CD4-positive, alpha-beta T cell treated with Interferon gamma for 1 hour (primary cell): ENCODE measurements around the gene GALNT11.

Experiments
- DNase-seq: peaks from one replicate; pipeline ENCODE4 v3.0.0-alpha.2; 2020

The GALNT11 gene

GRCh38 chr7:152122540-152122939 is 97.1 kb downstream of the GALNT11 start:
- no peak for DNase-seq

DNA sequence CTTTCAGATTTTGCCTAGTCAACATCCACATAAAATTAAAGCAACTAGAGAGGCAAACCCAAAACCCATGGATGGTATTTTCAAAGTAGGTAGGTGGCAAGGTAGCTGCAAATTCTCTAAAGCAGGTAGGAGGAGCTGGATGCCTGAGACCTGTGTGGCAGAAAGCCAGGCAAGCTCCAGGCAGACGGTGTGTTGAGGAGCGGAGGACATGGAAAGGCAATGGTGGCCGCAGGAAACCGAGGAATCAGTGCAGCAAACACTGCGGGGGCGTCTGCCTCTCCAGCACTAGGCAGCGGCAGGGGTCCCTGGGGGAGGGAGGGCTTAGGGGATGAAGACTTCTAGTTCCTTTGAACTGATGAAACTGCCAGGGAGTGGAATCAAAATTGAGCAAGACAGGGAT is 101.3 kb downstream of the GALNT11 start:
- DNase-seq = no peak

- DNase-seq = no peak
These were observed 101.8 kb downstream of the GALNT11 start for GRCh38 chr7:152127229-152127628.

DNA sequence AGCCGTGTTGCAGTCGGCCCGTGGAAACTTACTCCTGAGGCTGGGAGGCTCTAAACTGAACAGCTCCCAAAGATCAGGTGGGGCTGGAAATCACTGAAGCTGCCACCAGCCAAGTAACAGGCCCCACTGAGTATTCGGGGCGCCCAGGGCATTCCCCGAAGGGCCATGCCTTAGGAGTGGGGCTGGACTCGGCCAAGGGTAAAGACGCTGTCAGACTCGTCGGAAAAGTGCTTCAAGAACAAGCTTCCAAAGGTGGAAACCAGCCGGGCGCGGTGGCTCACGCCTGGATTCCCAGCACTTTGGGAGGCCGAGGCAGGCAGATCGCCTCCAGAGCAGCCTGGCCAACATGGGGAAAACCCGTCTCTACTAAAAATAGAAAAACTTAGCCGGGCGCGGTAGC is 102.8 kb downstream of the GALNT11 start:
- no peak for DNase-seq

DNA sequence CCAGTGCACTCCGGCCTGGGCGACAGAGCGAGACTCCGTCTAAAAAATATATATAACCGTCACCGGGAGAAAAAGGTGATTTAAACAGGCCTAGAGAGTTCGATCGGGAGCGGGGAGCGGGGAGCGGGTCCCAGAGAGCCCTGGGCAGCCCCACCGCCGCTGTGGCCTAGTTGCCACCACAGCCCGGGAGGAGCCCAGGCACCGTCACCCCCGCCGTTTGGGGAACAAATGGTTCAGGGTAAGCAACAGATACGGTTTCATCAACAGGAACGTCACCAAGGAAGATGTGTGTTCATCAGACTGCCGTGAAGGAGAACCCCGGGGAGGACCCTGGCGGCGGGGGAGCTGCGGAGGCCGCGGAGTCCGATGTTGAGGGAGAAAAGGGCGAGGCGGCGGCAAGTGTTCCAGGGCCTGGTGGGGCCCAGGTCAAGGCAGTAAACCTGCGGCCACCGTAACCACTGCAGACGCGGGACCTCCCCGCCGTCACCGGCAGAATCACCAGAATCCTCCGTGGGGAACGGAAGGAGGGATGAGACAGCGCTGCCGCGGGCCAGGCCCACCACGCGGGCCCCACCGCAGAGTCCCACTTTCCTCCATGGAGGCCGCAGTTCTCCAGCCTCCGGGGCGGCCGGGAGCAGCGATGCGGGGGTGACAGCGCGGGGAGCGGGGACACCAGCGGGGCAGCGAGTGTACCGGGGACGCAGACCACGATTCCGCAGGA is 103.4 kb downstream of the GALNT11 start:
- DNase-seq = no peak

DNA sequence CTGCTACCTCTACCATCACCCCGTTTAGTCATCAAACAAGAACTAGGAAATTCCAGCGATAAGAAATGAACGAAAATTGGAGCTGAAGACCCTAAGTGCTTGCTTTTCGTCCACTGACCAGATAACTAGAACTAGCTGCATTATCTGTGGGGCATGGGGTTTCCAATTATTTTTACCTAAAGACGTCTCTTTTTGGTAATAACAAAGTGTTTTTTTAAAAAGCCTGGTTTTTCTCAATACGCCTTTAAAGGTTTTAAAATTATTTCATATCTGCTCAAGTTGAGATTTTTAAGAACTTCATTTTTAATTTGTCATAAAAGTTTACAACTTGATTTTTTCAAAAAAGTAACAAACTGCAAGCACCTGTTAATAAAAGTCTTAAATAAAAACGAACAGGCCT is 104.2 kb downstream of the GALNT11 start:
- DNase-seq = no peak

DNA sequence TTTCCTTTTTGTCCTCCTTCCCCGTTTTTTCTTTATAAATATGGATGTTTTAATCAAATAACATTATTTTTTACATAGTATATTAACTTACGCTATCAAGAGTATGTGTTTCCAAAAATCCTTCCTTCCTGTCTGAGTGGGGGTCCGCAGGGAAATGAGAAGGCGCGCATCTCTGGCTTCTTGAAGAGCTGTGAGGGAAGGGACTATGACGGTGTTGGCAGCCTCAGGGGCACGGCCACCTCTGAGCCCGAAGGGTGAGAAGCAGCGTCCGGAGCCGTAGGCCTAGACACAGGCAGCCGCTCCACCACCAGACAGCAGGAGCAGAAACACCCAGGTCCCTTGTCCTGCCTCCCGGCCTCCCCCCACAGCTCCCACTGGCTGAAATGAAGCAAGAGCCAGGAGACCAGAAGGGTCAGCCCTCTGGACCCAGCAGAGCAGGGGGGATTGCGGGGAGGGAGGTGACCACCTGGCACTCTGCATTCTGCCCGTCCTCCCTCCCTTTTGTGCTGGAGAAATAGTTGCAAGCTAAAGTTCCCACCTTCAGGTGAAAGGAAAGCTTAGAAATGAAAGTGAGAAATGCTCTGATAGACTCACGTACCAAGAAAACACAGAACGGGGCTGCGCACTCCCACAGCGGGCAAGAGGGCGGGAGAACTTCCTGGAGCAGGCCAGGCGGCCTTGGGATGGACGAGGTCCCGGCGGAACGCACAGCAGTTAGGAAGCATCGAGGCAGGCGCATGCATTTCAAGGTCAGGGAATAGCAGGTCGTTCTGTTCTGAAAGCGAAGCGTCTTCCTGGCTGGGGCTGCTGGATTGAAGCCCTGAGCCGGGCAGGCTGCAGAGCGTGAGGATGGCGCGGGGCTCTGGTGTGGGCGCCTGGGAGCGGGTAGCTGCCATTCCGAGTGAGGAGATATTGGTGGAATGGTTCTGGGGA is 105.5 kb downstream of the GALNT11 start:
- DNase-seq = no peak

DNA sequence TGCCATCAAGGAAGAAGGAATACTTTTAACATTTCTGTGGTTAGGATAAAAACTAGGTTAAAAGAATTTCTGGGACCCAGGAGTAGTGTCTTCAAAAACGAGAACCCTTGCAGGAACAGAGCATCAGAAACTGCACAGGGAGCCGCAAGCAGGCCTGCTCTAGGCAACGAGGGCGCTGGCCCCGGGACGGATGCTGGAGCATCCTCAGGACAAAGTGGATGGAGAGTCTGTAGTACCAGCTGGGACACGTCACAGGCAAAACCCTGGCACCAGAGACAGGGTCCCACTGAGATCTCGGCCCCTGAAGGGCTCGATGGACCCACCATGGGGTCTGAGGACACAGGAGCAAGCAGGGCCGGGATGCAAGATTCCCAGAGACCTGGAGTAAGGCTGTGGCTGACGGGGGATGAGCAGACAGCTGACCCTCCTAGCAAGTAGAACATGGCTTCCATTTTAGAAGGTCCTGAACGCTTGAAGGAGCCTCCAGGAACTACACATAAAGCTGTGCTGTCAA is 106.6 kb downstream of the GALNT11 start:
- no peak for DNase-seq

- DNase-seq = no peak
These were observed 107.3 kb downstream of the GALNT11 start for GRCh38 chr7:152132812-152133211.

- no peak for DNase-seq
These were observed 108.3 kb downstream of the GALNT11 start for GRCh38 chr7:152133804-152134203.

DNA sequence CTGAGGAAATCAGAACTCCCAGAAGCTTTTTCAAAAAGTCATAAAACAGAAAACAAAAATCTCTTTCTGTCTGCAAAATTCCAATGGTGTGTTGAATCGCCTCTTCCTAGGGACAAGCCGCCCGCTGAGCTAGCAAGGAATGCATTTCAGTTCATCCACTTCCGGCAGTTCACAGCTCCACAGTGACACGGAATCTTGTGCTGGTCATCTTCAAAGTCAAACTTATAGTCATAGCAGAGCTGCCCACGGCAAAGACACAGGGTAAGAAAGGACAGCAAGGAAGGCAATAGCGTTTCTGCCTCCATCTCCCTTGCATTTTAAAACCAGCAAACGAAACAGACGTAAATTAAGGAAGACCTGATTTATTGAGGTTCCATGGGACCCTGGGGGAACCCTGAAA is 111.2 kb downstream of the GALNT11 start:
- no peak for DNase-seq

DNA sequence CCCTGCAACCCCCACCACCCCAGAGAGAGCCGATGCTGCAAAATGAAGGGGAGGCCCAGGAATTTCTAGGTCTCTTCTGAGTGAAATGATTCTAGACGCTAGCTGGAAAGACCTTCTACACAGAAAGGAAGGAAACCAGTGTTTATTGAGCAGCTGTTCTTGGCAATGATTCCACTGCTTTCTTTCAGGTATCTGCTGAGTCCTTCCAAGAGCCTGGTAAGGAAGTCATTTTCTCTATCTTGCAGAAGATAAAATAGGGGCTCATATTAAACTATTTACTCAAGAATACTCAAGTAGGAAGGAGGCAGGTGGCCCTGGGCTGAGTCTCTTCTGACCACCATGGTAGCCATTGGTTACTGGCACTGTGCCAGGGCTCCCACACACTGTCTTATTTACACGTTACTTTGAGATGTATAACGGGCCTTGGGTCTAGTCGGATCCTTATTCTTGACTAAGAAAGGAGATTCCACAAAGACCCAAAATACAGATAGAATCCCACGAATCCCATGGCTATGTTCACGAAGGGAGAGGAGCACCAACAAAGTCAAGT is 112.1 kb downstream of the GALNT11 start:
- no peak for DNase-seq

GRCh38 chr7:152140067-152140466 is 114.6 kb downstream of the GALNT11 start:
- no peak for DNase-seq

GRCh38 chr7:152140560-152140959 is 115.1 kb downstream of the GALNT11 start:
- DNase-seq = no peak

DNA sequence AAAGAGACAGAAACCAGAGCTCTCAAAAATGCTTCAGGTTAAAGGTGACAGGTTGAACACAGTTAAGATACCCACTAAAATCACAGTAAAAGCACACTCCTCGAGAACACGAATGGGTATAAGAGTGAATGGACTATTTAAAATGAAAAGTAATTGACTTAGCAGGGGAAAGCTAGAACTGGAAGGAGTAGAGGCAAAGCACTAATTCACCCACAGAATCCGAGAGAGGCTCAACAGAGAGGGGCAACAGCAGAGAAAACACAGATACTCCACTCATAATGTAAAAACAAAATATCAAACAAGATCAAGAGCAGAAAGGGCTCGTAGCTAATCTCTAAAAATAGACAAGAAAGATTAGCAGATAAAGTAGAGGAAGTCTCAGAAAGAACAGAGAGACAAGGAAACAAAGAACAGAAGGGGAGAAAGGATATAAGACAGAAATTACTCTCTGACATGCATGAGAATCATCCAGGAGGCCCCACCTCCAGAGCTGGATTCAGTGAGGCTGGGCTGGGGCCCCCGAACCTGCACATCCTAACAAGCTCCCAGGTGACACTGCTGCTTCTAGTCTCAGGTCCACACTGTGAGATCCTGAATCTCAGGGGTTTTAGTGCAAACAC is 117.6 kb downstream of the GALNT11 start:
- DNase-seq = no peak

DNA sequence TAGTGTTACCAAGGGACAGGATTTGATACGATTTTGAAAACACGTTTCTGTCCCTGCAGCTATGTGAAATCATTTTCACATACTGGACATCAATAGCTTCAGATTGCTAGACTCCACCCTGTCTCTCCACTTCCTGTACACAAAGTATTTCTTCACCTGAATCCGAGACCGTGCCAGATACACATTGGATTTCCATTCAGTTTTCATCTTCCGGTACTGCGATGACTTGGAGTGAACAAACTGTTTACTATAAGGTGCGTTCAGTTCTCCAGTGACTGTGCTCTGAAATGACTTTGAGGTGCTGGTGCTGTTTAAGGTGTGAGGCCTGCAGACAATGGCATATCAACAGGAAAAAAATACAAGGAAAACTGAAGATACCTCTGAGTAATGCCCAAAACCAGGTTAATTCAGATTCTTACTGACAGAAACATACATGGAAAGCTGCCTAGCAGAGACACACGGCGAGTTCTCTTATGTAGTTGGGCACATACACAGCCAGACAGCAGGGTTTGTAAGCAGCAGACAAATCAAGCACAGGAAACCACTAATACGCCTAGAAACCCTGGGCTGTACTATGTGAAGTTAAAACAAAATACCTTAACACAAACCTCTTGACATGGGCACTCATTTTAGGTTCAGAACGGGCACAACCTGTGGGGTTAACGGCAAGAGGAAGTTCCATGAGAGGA is 119.2 kb downstream of the GALNT11 start:
- peak; percentile 22 for DNase-seq

DNA sequence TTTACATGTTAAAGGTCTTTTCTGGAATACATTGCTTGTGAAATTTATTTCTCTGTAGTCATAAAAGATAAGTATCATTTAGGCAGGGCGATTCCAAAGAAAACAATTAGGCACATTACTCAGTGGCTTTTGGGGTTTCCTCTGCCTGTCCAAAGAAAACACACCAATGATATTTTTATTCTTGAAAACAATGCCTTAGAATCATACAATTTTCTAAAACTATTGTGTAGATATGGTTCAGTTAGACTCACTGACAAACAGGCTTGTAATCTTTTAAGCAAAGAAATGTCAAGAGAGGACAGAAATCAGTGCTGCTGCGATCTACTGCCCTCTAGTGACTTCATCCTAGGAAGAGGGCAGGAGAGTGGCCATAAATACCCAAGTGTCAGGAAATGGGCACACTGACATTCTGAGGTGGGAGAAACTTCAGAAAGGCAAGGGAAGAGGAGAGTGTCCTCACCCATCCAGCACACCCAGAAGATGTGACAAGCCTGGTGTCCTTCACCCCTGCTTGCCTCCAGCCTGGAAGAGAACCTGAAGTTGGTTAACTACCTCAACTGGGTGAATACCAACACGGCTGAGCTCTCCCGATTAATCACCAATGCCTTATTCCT is 120.5 kb downstream of the GALNT11 start:
- DNase-seq = no peak

DNA sequence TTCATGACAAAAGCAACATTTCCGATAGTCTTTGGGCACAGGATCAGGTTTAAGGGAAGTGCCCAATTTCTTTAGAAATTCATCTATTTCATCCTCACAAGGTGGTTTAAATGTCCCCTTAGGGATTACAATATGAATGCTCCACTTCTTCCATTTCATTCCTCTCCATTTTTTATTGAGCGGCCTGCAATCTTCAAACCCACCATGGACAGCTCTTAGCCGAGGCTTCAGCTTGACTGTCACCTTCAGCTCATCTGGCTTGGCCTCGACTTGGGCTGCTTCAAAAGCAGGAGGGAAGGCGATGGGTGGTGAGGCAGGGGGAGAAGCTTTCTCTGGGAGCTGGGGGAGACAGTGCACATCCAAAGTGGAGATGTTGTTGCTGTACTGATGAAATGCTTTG is 123.2 kb downstream of the GALNT11 start:
- no peak for DNase-seq

GRCh38 chr7:152149363-152149762 is 123.9 kb downstream of the GALNT11 start:
- no peak for DNase-seq

DNA sequence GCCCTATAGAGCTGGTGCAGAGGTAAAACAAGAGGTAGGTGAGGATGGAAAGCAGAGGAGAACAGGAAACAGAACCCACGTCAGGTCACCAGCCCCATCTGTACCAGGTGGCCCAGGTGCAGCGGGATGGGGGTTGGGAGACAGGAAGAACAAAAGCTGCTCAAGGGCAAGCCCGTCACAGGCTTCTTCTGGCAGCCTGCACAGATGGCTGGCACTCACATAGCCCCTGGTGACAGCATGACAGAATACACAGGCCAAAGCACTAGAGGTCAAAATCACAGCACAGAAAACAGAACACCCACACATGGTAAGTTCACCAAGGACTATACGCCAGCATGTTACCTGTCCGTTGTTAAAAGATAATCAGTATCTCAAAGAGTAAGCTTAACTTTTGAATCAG is 126.8 kb downstream of the GALNT11 start:
- DNase-seq = no peak

DNA sequence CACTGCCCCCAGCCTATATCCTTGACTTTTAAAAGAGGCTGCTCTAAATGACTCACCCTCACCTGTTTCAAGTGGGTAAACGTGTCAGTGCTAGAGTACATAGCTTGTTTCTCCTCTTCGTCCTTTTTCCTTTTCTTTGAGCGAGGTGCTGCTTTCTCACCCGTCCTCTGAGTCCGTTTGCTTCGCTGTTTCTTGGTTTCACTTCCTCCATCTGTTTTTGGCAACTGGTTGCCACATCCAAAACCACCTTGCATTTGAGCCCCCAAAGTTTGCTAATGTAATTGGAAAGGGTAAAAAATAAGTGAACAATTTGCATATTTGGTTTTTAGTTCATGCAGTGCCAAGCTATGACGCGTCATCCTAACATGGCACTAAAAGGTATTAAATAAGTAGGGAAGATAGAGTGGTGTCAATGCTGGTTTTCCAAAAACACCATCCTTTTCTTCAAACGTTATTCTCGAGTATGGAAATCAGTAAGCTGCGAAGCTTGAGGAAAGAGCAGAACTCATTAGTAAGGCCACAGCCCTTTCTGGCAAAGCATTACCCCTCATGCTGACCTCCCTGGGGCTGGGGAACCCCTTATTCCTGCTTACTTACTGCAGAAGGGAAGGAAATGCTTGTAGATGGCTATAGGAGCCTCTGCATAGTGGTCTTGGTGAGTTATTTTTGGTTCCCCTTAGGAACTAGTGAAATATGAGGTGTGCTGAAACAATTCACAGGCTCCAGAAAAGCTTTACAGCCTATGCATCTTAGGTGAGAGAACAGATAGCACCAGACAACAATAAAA is 133.5 kb downstream of the GALNT11 start:
- DNase-seq = peak; percentile 30
